HL-60 (cell line): ENCODE results near the gene TCTN3.

ENCODE experiments used
- DNase-seq, 2 experiments: peaks; one replicate each; pipeline ENCODE4 v3.0.0-alpha.2; 2010 to 2020; ENCODE audit warnings: low read depth in 1 of 2, low spot score in 1 of 2
- H3K27ac ChIP-seq: fragments of 250-450 bp; sonication (Bioruptor Pico); replicated peaks from 2 replicates; pipeline ENCODE4 v1.5.1; 2020; ENCODE audit warnings: mild to moderate bottlenecking, moderate library complexity
- H3K27me3 ChIP-seq: fragments of 250-450 bp; sonication (Bioruptor Pico); 2 replicates; pipeline ENCODE4 v1.5.1; 2021; ENCODE audit warnings: mild to moderate bottlenecking, moderate library complexity; ENCODE audit not compliant: insufficient read depth, poor library complexity, severe bottlenecking
- H3K4me3 ChIP-seq: replicated peaks from 2 replicates; pipeline ENCODE4 v1.5.1; 2011; ENCODE audit warnings: mild to moderate bottlenecking, control low read depth, low read length; ENCODE audit not compliant: insufficient read depth
- CTCF ChIP-seq: IDR thresholded peaks from one replicate; pipeline ENCODE4 v1.5.1; 2011; ENCODE audit warnings: low read length, control low read depth, inconsistent platforms; ENCODE audit not compliant: insufficient read depth
- GABPA ChIP-seq: IDR thresholded peaks from 2 replicates; pipeline ENCODE4 v1.6.1; 2012; ENCODE audit warnings: low read depth
- POLR2AphosphoS5 ChIP-seq: IDR thresholded peaks from 2 replicates; pipeline ENCODE4 v1.6.1; 2012; ENCODE audit warnings: low read depth
- SPI1 ChIP-seq: IDR thresholded peaks from 2 replicates; pipeline ENCODE4 v1.6.1; 2012; ENCODE audit warnings: low read depth, mild to moderate bottlenecking, borderline replicate concordance
- TF ChIP-seq, protein P1 (sequence below): IDR thresholded peaks from 2 replicates; pipeline ENCODE4 v1.6.1; 2012; ENCODE audit warnings: low read depth; ENCODE audit not compliant: insufficient replicate concordance

Gene TCTN3

DNA sequence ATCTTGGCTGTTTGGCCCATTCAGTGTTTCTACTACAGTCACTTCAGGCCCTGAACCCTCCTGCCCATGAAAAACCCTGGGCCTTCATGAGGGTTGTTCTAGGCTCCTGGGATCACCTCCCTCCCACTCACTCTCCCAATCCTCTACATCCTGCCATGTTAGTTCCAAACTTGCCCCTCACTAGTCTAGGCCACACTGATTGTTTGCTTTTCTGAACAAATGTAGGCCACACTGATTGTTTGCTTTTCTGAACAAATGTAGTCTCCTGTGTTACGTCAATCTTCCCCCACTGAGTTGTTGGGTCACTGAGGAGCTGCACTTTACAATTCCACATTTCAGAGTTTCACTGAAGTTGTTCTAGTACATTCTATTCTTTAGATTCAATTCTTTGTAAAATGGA is 31.9 kb downstream of the TCTN3 start:
- TF ChIP-seq, protein P1, sequence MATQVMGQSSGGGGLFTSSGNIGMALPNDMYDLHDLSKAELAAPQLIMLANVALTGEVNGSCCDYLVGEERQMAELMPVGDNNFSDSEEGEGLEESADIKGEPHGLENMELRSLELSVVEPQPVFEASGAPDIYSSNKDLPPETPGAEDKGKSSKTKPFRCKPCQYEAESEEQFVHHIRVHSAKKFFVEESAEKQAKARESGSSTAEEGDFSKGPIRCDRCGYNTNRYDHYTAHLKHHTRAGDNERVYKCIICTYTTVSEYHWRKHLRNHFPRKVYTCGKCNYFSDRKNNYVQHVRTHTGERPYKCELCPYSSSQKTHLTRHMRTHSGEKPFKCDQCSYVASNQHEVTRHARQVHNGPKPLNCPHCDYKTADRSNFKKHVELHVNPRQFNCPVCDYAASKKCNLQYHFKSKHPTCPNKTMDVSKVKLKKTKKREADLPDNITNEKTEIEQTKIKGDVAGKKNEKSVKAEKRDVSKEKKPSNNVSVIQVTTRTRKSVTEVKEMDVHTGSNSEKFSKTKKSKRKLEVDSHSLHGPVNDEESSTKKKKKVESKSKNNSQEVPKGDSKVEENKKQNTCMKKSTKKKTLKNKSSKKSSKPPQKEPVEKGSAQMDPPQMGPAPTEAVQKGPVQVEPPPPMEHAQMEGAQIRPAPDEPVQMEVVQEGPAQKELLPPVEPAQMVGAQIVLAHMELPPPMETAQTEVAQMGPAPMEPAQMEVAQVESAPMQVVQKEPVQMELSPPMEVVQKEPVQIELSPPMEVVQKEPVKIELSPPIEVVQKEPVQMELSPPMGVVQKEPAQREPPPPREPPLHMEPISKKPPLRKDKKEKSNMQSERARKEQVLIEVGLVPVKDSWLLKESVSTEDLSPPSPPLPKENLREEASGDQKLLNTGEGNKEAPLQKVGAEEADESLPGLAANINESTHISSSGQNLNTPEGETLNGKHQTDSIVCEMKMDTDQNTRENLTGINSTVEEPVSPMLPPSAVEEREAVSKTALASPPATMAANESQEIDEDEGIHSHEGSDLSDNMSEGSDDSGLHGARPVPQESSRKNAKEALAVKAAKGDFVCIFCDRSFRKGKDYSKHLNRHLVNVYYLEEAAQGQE = no peak
- TF ChIP-seq SPI1 = no peak
- no peak for TF ChIP-seq POLR2AphosphoS5
- no peak for TF ChIP-seq GABPA
- TF ChIP-seq CTCF = no peak
- H3K27ac ChIP-seq = no peak overlapping the region
- H3K27me3 ChIP-seq = no peaks in the 10 kb centered on the region
- no peak overlapping the region for H3K4me3 ChIP-seq
- no peak for DNase-seq

DNA sequence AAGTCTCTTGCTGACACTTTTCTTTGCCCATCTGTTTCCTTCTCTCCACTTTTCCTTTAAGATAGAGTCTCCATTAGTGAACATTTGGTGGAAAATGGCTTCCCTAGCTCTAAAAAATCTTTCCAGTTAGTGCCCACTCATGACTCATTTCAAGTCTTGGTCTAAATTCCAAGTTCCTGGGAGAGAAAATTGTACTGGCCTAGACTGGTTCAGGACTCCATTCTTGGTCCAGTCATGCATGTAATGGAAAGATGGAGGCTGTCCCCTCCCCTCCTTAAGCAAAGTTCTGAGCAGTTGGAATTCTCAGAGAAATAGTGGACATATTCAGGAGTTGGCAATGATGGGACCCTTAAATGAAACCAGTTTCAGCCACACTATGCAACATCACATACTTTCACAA is 33.4 kb downstream of the TCTN3 start:
- TF ChIP-seq POLR2AphosphoS5 (no peak), SPI1 (no peak), CTCF (no peak), GABPA (no peak)
- TF ChIP-seq, protein P1 = no peak
- DNase-seq = no peak

GRCh38 chr10:95657250-95657649 is 36.5 kb downstream of the TCTN3 start:
- Histone ChIP-seq H3K4me3 (peak overlapping the region; percentile 89), H3K27ac (peak overlapping the region; percentile 66), H3K27me3 (no peaks in the 10 kb centered on the region)
- no peak for TF ChIP-seq GABPA
- no peak for TF ChIP-seq POLR2AphosphoS5
- TF ChIP-seq CTCF = no peak
- TF ChIP-seq SPI1 = no peak
- TF ChIP-seq, protein P1 = no peak
- DNase-seq = no peak

More for the DNA sequence above, 33.4 kb downstream of the TCTN3 start:
- Histone ChIP-seq H3K27me3 (no peaks in the 10 kb centered on the region), H3K27ac (no peak overlapping the region), H3K4me3 (no peak overlapping the region)
